PC-3 (cell line): Measurements from ENCODE around the gene PTBP2. TPM values are rescaled to one million over a fixed set of nuclear protein-coding genes. Genes with fewer than 3 reads are reported as not detected.
A peak's percentile ranks its signal among the peaks of the same experiment; 100 is the strongest.

Source experiments
- ATAC-seq: fragments of 200-7000 bp; cut with Tn5 transposase; 2 replicates; pipeline ENCODE4 v1.9.1; 2020; ENCODE audit warnings: mild to moderate bottlenecking, moderate library complexity
- BruUV-seq: library from RNA; stranded (reverse); fragments of 400-500 nt; replicated peaks from 2 replicates; lab custom pipeline; 2021; lab: Mats Ljungman, UMichigan
- CTCF ChIA-PET: fragments of 300-600 bp; sonication (Branson Sonifier 250); formaldehyde crosslinking; loops from one replicate; lab custom pipeline; 2022; ENCODE audit warnings: antibody characterized with exemption; lab: Charles Lee
- POLR2A ChIA-PET: fragments of 300-600 bp; sonication (Branson Sonifier 250); formaldehyde crosslinking; loops from one replicate; lab custom pipeline; 2022; ENCODE audit warnings: antibody characterized with exemption; ENCODE audit not compliant: unreplicated experiment; lab: Charles Lee
- DNase-seq: peaks from one replicate; pipeline ENCODE4 v3.0.0-alpha.2; 2015
- H2AFZ ChIP-seq: fragments of 300-600 bp; sonication (generic); 2 replicates; pipeline ENCODE4 v1.6.0; 2016; ENCODE audit warnings: antibody characterized with exemption, low read length
- H3F3A ChIP-seq: fragments of 300-600 bp; sonication (generic); one replicate; pipeline ENCODE4 v1.6.0; 2017; ENCODE audit warnings: antibody characterized with exemption, low read length, control low read depth, mild to moderate bottlenecking; ENCODE audit not compliant: unreplicated experiment
- H3K27ac ChIP-seq: fragments of 300-600 bp; sonication (generic); 2 replicates; pipeline ENCODE4 v1.5.1; 2016; ENCODE audit warnings: mild to moderate bottlenecking, low read length
- H3K27me3 ChIP-seq: fragments of 300-600 bp; sonication (generic); 2 replicates; pipeline ENCODE4 v1.6.1; 2016; ENCODE audit warnings: low read length, mixed read lengths
- H3K36me3 ChIP-seq: fragments of 300-600 bp; sonication (generic); 2 replicates; pipeline ENCODE4 v1.6.1; 2016; ENCODE audit warnings: low read depth, mixed run types, low read length, mixed read lengths
- H3K4me1 ChIP-seq: fragments of 300-600 bp; sonication (generic); 2 replicates; pipeline ENCODE4 v1.5.1; 2016; ENCODE audit warnings: low read length; ENCODE audit not compliant: insufficient read depth
- H3K4me2 ChIP-seq: fragments of 300-600 bp; sonication (generic); 2 replicates; pipeline ENCODE4 v1.6.0; 2016; ENCODE audit warnings: low read length
- H3K4me3 ChIP-seq: fragments of 300-600 bp; sonication (generic); 2 replicates; pipeline ENCODE4 v1.5.1; 2016; ENCODE audit warnings: mild to moderate bottlenecking, low read length, mixed read lengths
- H3K79me2 ChIP-seq: fragments of 300-600 bp; sonication (generic); 2 replicates; pipeline ENCODE4 v1.6.1; 2017; ENCODE audit warnings: low read length, mixed read lengths
- H3K9ac ChIP-seq: fragments of 300-600 bp; sonication (generic); 2 replicates; pipeline ENCODE4 v1.6.0; 2016; ENCODE audit warnings: mild to moderate bottlenecking, low read length
- H3K9me2 ChIP-seq: fragments of 300-600 bp; sonication (generic); replicated peaks from 2 replicates; pipeline ENCODE4 v1.6.1; 2016; ENCODE audit warnings: mixed run types, low read length, mixed read lengths
- H3K9me3 ChIP-seq: fragments of 300-600 bp; sonication (generic); 2 replicates; pipeline ENCODE4 v1.6.1; 2016; ENCODE audit warnings: low read length, mixed read lengths
- H4K20me1 ChIP-seq: fragments of 300-600 bp; sonication (generic); 2 replicates; pipeline ENCODE4 v1.6.1; 2016; ENCODE audit warnings: low read length, mixed read lengths
- EZH2 ChIP-seq: fragments of 300-600 bp; sonication (generic); IDR thresholded peaks from one replicate; pipeline ENCODE4 v1.6.1; 2017; ENCODE audit warnings: antibody characterized with exemption, mild to moderate bottlenecking, low read length; ENCODE audit not compliant: unreplicated experiment
- EZH2phosphoT487 ChIP-seq: fragments of 300-600 bp; sonication (generic); IDR thresholded peaks from 2 replicates; pipeline ENCODE4 v1.6.1; 2018; ENCODE audit warnings: mild to moderate bottlenecking, antibody characterized with exemption, low read length, borderline replicate concordance
- intact Hi-C: fragments of 100-400 bp; cut with micrococcal nuclease; formaldehyde crosslinking; loops from 2 replicates; pipeline ENCODE4 v1.9.0; 2023
- total RNA-seq: library from RNA; depleted of rRNA; stranded (reverse); fragments of >200 nt; gene quantifications from 2 replicates; pipeline ENCODE4 v1.2.3, GENCODE V29; 2014
- TF ChIP-seq, protein P1 (sequence below): fragments of 300-600 bp; sonication (generic); conservative IDR thresholded peaks from 2 replicates; pipeline ENCODE4 v1.5.1; 2017; ENCODE audit warnings: antibody characterized with exemption, low read depth, mild to moderate bottlenecking, low read length

PTBP2 gene
- total RNA-seq, 1 experiment from 2014 or later = 18.6 TPM

- no peak overlapping the region for H3K4me2 ChIP-seq
- no peaks in the 10 kb centered on the region for H3K36me3 ChIP-seq
- H3F3A ChIP-seq = no peaks in the 10 kb centered on the region
- ChIA-PET CTCF (no interaction called here), POLR2A (no interaction called here)
- no TSS peak for BruUV-seq
- no peaks in the 10 kb centered on the region for H3K79me2 ChIP-seq
- no peak overlapping the region for H2AFZ ChIP-seq
- peaks cover 16% of the 10 kb centered on the region; the same call in 1 of the 2 replicates for H3K27me3 ChIP-seq
- ATAC-seq (0 out of 2 replicates have a peak, but pooled peaks have one; percentile 37), DNase-seq (peak; percentile 27)
- no peaks in the 10 kb centered on the region for H3K9me3 ChIP-seq
- H4K20me1 ChIP-seq = no peaks in the 10 kb centered on the region; the same call in 1 of the 2 replicates
- H3K27ac ChIP-seq = no peak overlapping the region
- no peak for TF ChIP-seq EZH2
- TF ChIP-seq, protein P1, sequence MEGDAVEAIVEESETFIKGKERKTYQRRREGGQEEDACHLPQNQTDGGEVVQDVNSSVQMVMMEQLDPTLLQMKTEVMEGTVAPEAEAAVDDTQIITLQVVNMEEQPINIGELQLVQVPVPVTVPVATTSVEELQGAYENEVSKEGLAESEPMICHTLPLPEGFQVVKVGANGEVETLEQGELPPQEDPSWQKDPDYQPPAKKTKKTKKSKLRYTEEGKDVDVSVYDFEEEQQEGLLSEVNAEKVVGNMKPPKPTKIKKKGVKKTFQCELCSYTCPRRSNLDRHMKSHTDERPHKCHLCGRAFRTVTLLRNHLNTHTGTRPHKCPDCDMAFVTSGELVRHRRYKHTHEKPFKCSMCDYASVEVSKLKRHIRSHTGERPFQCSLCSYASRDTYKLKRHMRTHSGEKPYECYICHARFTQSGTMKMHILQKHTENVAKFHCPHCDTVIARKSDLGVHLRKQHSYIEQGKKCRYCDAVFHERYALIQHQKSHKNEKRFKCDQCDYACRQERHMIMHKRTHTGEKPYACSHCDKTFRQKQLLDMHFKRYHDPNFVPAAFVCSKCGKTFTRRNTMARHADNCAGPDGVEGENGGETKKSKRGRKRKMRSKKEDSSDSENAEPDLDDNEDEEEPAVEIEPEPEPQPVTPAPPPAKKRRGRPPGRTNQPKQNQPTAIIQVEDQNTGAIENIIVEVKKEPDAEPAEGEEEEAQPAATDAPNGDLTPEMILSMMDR = no peak
- no peak for TF ChIP-seq EZH2phosphoT487
- intact Hi-C loops = no loop called here
- no peak overlapping the region for H3K4me3 ChIP-seq
- no peaks in the 10 kb centered on the region for H3K4me1 ChIP-seq
- no peaks in the 10 kb centered on the region for H3K9me2 ChIP-seq
- H3K9ac ChIP-seq = no peak overlapping the region
Observed at GRCh38 chr1:96710708-96711477, 10.7 kb upstream of the PTBP2 start.

- ATAC-seq (no peak), DNase-seq (no peak)
- no peaks in the 10 kb centered on the region for H3F3A ChIP-seq
- TF ChIP-seq EZH2 (no peak), EZH2phosphoT487 (no peak)
- TF ChIP-seq, protein P1 = no peak
- H3K27ac ChIP-seq = no peak overlapping the region
- no peaks in the 10 kb centered on the region for H3K9me2 ChIP-seq
- no peaks in the 10 kb centered on the region for H3K36me3 ChIP-seq
- H3K27me3 ChIP-seq = peaks cover 18% of the 10 kb centered on the region; the same call in 1 of the 2 replicates
- no peaks in the 10 kb centered on the region for H3K79me2 ChIP-seq
- no peaks in the 10 kb centered on the region for H3K4me1 ChIP-seq
- no peak overlapping the region for H3K4me3 ChIP-seq
- H2AFZ ChIP-seq = no peak overlapping the region
- H3K9me3 ChIP-seq = no peaks in the 10 kb centered on the region
- H3K9ac ChIP-seq = no peak overlapping the region
- POLR2A ChIA-PET = interaction anchor here (0.5 kb wide), 1 partner anchor 33 kb away, joined by 15 read pairs; no protein-coding TSS in a partner anchor
- H4K20me1 ChIP-seq = no peaks in the 10 kb centered on the region; the same call in 1 of the 2 replicates
- no TSS peak for BruUV-seq
- CTCF ChIA-PET = no interaction called here
- intact Hi-C loops = no loop called here
- H3K4me2 ChIP-seq = no peak overlapping the region
Observed at GRCh38 chr1:96713649-96714048, 7.9 kb upstream of the PTBP2 start.

DNA sequence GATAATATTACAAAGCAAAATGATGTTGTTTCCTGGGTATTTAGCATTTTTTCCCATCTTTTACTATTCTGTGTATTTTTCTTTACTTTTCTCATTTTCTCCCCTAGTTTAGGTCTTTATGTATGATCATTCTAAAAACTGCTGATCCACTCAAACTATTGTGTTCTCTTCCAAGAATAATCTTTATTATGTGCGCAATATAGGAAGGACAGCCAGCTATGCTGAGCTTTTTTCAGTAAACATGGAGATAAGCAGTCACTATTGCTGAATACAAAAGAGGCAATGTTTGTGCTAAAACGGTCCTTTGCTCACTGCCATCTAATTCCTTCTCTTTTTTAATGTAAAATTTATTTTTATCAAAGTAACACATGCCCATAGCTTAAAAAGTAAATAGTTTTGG is 6.7 kb upstream of the PTBP2 start:
- intact Hi-C loops = no loop called here
- no peaks in the 10 kb centered on the region for H3K79me2 ChIP-seq
- no peaks in the 10 kb centered on the region; the same call in 1 of the 2 replicates for H4K20me1 ChIP-seq
- H3F3A ChIP-seq = no peaks in the 10 kb centered on the region
- no TSS peak for BruUV-seq
- no peaks in the 10 kb centered on the region for H3K4me1 ChIP-seq
- H3K27me3 ChIP-seq = peaks cover 17% of the 10 kb centered on the region; the same call in 1 of the 2 replicates
- H3K9me2 ChIP-seq = no peaks in the 10 kb centered on the region
- H3K4me3 ChIP-seq = no peak overlapping the region
- H2AFZ ChIP-seq = no peak overlapping the region
- no peak overlapping the region for H3K4me2 ChIP-seq
- CTCF ChIA-PET = no interaction called here
- H3K9me3 ChIP-seq = no peaks in the 10 kb centered on the region
- no peaks in the 10 kb centered on the region for H3K36me3 ChIP-seq
- TF ChIP-seq, protein P1 = no peak
- no peak for TF ChIP-seq EZH2phosphoT487
- H3K27ac ChIP-seq = no peak overlapping the region
- POLR2A ChIA-PET = no interaction called here
- no peak for ATAC-seq
- H3K9ac ChIP-seq = no peak overlapping the region
- DNase-seq = no peak
